ENCODE results near the gene DUSP16. TPM values are rescaled to one million over a fixed set of nuclear protein-coding genes. Genes with fewer than 3 reads are reported as not detected.

DUSP16 gene
- total RNA-seq, 1 donor from 2014 or later, result 9.6 TPM

DNA sequence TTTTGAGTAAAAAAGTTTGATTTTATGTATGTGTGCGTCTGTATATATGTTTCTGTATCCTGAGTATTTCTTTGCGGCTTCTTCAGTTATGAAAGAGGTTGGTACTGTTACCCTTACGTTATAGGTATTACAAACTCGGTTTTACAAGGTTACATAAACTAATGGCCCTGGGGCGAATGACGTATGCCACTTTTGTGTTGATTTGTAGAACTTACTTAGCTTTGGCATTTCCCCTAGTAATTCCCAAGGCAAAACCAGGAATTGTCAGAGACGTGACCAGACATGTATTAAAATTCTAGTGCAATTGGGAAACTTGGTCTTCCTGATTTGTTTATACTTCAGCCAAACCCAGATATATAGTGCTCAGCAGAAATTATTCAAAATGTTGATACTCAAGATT lies 93.3 kb downstream of the DUSP16 start:
- no peak for DNase-seq (ENCODE audit: low read depth, low spot score)

GRCh38 chr12:12468575-12468974 lies 94.1 kb downstream of the DUSP16 start:
- DNase-seq (ENCODE audit: low read depth, low spot score), result no peak

DNA sequence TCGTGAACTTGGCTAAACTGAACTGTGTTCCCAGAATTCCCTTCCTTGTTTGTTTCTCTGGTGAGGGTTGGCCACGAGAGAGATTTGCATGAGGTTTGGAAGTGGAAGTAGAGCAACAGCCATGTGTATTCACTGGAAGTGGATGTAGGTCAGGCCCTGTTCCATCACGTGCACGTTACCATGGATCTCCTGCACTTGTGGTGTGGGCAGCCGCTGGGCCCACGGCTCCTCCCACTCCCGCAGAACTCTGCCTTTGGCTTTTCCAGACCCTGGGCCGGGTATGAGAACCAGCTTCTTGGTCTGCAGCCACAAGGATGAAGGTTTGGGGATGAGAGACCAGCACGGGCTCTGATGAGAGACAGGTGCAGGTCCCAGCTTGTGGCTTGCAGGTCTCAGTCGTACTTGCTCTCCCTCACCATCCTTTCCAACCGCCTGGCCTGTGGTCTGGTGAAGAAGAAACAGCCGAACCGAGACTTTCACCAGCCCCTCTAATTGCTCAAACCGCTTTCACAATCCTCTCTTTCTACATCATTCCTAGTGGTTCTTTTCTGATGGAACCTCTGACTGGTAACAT lies 94.9 kb downstream of the DUSP16 start:
- DNase-seq (ENCODE audit: low read depth, low spot score), result no peak

DNA sequence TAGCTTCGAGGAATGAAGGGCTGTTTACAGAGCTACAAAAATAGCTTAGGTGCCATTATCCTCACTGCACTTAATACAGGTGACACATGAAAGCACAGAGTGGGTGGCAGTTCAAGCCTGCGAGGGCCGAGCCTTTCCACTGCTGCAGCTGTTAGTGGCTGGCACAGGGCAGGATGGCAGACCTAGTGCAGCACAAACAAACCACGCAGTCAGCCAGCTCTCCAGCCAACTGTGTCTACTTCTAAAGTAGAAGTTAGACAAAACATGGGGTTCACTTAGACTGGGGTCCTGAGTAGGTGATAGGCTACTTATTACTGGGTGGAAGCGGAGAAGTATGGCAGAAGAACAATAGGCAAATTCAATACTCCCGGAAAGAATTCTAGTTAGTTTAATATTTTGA lies 95.4 kb downstream of the DUSP16 start:
- DNase-seq (ENCODE audit: low read depth, low spot score), result no peak

GRCh38 chr12:12466157-12466556 lies 96.5 kb downstream of the DUSP16 start:
- no peak for DNase-seq (ENCODE audit: low read depth, low spot score)

DNA sequence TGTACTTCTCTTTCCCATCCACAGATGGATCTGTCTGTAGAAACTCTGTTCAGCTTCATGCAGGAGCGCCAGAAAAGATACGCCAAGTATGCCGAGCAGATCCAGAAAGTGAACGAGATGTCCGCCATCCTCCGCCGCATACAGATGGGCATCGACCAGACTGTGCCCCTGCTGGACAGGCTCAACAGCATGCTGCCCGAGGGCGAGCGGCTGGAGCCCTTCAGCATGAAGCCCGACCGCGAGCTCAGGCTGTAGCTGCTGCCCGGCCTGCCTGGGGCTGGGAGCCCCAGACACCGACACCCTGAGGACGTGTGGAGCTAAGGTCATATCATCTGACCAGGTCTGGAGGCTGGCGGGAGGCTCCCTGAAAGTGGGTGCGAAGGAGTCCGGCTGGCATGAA lies 97.1 kb downstream of the DUSP16 start:
- no peak for DNase-seq (ENCODE audit: low read depth, low spot score)

DNA sequence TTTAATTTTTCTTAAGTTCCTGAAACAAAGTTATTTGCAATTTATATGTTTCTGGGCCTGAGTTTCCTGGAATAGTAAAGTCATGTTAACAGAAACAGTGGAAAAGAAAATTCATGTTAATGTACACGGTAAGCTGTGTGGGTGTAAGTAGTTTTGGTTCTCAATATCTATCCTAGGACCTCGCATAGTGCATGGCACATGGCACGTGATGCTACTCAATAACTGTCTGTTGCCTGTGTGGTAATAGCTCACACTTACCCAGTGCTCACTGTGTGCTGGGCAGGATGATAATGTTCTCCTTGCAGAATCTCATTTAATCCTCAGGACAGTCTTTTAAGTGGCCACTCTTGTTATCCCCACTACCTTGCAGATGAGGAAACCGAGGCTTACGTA lies 100.7 kb downstream of the DUSP16 start:
- DNase-seq (ENCODE audit: low read depth, low spot score), result no peak

DNA sequence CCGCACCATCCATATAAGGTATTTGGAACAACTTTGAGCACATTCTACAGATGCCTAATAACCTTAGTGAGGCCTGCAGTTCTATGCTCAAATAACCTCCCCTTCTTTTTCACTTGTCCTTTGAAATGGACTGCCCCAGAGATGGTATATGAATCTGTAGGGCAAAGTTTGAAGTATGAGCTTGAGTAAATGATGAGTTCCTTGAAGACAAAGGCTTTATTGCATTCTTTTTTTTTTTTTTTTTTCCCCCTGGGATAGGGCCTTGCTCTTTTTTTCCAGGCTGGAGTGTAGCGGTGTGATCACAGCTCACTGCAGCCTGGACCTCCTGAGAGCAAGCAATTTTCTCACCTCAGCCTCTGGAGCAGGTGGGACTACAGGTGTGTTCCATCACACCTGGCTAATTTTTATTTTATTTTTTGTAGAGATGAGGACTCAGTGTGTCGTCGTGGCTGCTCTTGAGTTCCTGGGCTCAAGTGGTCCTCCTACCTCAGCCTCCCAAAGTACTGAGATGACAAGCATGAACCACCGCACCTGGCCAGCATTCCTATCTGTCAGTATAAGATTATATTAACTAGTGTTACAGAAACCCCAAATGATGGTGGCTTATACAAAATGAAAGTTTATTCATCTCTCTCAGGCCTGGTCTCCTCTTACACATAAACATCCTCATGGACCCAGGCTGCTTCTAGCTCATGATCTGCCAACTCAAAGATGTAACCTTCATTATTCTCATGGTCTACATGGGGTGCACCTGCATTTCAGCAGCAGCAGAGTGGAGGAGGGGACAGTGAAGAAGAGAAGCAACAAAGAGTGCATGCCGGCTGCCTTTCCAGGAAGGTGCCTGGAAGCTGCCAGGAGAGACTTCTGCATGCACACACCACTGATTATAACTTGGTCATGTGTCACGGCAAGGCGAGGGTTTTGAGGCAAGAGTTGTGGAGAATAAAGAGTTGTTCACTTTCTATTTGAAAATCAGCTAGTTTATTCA lies 101.4 kb downstream of the DUSP16 start:
- DNase-seq (ENCODE audit: low read depth, low spot score), result no peak

- DNase-seq (ENCODE audit: low read depth, low spot score), result no peak
Measured at GRCh38 chr12:12456637-12457036, 106.0 kb downstream of the DUSP16 start.

DNA sequence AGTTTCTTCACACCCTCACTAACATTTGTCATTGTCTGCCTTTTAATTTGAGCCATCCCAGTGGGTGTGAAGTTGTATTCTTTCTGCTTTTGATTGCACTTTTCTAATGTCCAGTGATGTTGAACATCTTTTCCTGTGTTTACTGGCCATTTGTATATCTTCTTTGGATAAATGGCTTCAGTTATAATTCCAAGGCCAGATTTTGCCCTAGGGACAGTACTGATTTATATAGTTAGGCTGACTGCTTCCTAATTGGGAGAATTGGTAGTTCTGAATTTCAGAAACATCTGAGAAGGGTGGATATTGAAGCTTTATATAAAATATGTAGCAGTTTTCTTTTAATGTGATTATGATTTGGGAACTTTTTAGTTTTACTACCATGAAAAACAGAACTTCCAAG lies 108.3 kb downstream of the DUSP16 start:
- no peak for DNase-seq (ENCODE audit: low read depth, low spot score)

GRCh38 chr12:12453635-12454034 lies 109.0 kb downstream of the DUSP16 start:
- DNase-seq (ENCODE audit: low read depth, low spot score), result no peak

- DNase-seq (ENCODE audit: low read depth, low spot score), result no peak
Measured at GRCh38 chr12:12452326-12452902, 110.2 kb downstream of the DUSP16 start.

- DNase-seq (ENCODE audit: low read depth, low spot score), result no peak
Measured at GRCh38 chr12:12451098-12451497, 111.6 kb downstream of the DUSP16 start.

GRCh38 chr12:12450043-12450471 lies 112.6 kb downstream of the DUSP16 start:
- no peak for DNase-seq (ENCODE audit: low read depth, low spot score)

DNA sequence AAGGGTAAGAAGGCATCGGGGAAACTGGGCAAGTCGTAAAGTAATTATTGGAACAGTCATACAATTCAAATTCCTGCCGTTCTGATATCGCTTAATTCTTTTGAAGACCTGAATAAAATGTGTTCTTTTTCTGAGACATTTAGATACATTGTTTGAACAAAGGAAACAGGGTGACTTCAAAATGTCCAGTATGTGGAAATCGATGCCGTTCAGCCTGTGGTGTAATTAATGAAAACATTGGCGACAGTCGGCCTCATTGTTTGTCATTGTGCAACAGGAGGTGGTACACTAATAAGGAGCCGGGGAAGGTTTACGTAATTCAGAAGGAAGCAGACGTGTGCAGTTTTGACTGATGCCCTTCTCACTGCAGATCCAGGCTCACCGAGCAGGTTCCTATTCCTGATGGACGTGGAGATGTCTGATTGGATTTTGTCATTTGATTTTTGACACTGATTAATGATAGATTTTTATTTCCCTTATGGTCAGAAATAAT lies 113.1 kb downstream of the DUSP16 start:
- DNase-seq (ENCODE audit: low read depth, low spot score), result no peak

GRCh38 chr12:12447837-12448236 lies 114.8 kb downstream of the DUSP16 start:
- DNase-seq (ENCODE audit: low read depth, low spot score), result no peak

DNA sequence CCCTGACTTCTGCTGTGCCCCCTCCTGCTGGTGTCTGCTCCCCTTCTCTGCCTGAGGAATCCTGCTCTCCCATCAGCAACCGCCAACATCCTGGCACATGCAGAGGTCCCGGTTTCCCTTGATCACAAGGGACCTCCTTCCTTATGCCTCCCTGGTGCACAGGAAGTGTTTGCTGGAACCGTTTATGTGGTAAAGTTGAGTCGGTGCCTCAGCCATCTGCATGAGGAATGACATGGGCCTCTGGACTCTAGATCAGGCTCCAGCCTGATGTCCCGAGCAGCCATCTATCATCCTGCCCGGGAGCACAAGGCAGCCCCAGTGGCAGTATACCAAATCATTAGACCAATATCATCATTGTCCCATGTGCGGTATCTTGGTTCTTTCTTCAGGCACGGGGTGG lies 115.4 kb downstream of the DUSP16 start:
- no peak for DNase-seq (ENCODE audit: low read depth, low spot score)

- DNase-seq (ENCODE audit: low read depth, low spot score), result no peak
Measured at GRCh38 chr12:12446786-12447185, 115.9 kb downstream of the DUSP16 start.

DNA sequence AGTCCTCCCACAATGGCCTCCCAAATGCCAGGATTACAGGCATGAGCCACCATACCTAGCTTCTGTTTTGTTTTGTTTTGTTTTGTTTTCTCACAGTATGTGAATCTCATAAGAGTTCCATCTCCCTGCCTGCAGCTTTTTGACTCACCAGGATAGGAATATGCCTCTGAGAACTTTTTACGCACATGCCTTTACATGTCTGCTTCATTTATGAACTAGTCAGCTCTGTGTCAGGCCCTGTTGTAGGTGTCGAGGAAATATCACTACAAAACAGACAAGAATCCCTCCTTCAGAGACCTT lies 116.8 kb downstream of the DUSP16 start:
- no peak for DNase-seq (ENCODE audit: low read depth, low spot score)

GRCh38 chr12:12445165-12445881 lies 117.3 kb downstream of the DUSP16 start:
- DNase-seq (ENCODE audit: low read depth, low spot score), result no peak

GRCh38 chr12:12443431-12443878 lies 119.2 kb downstream of the DUSP16 start:
- peak; percentile 20 for DNase-seq (ENCODE audit: low read depth, low spot score)

Measured in pulmonary artery endothelial cell (primary cell).